ENCODE data around the gene MASTL.
"Not testable (repeated sequence)": the region's sequence is repeated elsewhere in the genome, so short reads cannot be mapped to it uniquely, and the experiment has no call there.

MASTL gene

GRCh38 chr10:27155066-27155754, at the start of gene MASTL:
Gene MASTL (plus strand): TSS chr10:27155352. CDS start chr10:27155427, 75 bp downstream.
- DNase-seq = peak; percentile 60

DNA sequence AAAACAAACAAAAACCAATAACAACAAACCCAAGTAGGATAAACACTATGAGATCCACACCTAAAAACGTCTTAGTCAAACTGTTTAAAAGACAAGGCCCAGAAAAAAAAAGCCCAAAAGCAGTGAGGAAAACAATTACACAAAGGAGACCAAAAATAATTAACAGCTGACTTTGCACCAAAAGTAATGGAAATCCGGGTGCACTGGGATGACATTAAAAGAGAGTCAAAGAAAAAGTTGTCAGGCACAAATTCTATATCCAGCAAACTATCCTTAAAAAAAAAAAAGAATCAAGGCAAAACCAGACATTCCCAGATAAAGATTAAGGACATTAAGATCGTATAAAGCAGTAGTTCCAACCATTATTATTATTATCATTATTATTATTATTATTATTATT, 47.0 kb upstream of the MASTL start:
- no peak for DNase-seq

DNA sequence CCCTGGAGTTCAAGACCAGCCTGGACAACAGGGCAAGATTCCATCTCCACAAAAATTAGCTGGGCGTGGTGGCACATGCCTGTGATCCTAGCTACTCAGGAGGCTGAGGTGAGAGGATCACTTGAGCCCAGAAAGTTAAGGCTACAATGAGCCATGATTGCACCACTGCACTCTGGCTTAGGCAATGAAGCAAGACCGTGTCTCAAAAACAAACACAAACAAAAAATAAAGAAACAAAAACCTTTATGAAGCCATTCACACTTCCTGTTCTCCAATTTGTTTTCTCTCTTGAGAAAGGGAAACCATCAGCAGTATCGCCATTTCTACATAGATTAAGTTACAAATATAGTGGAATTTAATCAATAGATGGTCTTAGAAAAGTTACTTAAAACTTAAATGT, 20.8 kb upstream of the MASTL start:
- no peak for DNase-seq

DNA sequence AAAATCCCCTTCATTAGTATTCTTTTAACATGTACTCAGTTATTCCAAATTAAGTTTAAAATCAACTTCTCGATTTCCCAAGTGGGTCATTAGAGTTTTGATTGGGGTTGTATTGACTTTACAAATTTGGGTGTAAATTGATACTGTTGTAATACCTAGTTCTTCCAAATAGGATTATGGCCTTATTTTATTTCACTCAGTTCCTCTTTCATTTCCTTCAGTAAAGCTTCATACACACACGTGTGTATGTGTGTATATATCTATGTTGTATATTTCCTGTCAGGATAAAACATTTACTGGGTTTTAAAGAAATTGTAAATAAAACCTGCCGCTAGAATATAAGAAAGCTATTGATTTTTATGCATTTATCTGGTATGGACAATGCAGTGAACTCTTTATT, 16.9 kb upstream of the MASTL start:
- no peak for DNase-seq

- DNase-seq = no peak
Observed at GRCh38 chr10:27143686-27144085, 11.5 kb upstream of the MASTL start.

DNA sequence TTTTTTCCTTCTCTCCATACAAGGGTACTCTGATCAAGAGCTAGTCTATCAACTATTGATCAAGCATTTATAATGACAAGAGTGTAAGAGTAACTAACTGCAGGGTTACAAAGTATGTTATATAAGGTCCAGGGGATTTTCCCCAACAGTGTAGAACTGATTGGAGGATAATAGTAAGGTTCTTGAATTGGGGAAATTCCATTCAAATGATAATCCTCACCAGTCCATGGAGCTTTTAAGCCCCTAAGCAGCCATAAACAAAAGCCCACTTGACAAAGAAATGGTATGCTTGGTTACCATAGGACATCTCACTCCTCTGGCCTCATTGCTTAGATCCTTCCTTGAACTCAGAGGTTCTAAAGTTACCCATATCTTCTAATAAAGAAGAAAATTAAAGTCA, 9.2 kb upstream of the MASTL start:
- DNase-seq = no peak

- no peak for DNase-seq
Observed at GRCh38 chr10:27147701-27148100, 7.5 kb upstream of the MASTL start.

GRCh38 chr10:27150261-27150660, 4.9 kb upstream of the MASTL start:
- DNase-seq = no peak

DNA sequence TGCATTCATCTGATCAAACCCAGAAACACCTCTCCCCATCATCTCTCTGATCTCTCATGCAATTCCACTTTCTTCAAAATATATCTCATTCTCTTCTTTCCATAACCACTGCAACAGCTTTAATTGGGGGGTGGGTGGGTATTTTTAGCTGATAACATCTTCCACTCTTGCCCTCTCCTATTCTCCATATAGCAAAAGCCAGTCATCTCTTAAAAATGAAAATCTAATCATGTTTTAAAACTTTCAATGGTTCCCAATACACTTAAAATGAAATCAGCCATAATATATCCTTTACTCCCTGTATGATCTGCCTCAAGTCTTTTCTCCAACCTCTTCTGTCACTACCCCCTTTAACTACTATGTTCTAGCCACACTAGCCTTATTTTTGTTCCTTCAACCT, 2.5 kb upstream of the MASTL start:
- DNase-seq = no peak

GRCh38 chr10:27153329-27153728, 1.8 kb upstream of the MASTL start:
- no peak for DNase-seq

DNA sequence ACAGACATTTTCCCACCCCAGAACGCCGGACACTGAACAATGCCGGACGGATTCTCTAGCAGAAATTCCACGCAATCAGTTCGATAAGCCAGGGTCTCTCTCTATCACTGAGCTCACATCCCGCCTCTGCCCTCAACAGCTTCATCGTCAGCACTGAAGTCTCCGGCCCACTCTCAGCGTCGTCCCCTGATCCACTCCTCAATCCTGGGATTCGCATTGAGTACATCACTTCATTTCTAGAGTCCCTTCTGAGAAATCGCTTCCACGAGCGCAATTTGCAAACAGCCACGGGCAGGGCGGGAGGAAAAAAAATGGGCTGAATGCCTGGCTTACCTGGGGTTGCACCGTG, 1.3 kb upstream of the MASTL start:
- no peak for DNase-seq

DNA sequence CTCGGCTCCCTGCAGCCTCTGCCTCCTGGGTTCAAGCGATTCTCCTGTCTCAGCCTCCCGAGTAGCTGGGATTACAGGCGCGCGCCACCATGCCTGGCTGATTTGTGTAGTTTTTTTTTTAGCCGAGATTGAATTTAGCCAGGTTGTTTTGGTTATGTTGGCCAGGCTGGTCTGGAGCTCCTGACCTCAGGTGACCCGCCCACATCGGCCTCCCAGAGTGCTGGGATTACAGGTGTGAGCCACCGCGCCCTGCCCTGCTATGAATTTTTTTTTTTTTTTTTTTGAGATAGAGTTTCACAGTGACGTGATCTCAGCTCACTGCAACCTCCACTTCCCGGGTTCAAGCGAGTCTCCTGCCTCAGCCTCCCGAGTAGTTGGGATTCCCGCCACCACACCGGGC, 1.4 kb downstream of the MASTL start:
- DNase-seq = not testable (repeated sequence)

DNA sequence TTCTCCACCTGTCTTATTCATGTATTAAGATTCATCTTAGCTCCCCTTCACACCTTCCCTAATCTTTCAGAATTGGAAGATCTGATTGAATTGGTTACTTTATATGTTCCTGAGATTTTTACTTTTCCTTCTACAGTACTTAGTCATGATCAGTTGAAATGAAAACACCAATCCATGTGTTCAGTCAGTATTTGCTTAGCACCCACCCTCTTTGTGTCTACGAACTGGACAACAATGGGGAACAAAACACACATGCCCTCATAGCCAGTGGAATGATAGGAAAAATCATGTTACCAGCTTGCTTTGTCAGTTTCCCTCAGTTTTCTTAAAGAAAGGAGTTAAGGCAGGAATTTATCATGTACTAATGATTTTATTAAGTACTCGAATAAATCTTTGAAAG, 2.0 kb downstream of the MASTL start:
- DNase-seq = no peak

- DNase-seq = no peak
Observed at GRCh38 chr10:27158421-27158820, 3.3 kb downstream of the MASTL start.

GRCh38 chr10:27169849-27170248, 14.7 kb downstream of the MASTL start:
- DNase-seq = no peak

DNA sequence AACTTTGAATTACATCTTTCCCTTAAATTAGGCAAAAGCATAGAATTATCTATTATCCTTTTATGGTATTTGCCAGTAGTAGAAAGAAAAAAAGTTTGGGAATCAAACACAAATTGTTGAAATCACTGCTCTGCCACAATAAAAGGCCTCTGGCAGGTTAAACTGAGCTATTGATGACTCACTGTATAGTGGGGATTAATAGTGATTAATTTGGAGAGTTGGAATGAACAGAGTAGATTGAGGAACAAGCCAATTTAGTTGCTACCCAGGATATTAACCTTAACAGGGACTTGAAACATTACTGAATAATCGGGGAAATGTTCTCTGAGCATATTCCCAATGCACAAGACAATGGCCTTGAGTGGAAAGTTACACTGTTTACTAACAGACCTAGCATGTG, 33.1 kb downstream of the MASTL start:
- DNase-seq = no peak

DNA sequence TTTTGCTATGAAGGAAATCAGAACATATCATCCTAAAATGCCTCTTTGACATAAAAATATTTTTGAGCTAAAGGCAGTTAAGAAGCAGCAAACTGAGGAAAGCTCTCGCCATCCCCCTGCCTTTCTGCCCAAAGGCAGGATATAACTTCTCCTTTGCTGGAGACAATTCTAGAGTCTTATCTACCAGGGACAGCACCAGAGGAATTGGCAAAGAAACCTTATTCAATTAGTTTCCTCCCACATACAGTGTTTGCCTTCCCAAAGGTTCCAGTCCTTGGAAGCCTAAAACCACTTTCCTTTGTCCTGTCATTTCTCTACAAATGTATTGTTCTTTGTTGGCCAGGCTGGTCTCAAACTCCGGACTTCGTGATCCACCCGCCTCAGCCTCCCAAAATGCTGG, 33.7 kb downstream of the MASTL start:
- DNase-seq = no peak

- DNase-seq = no peak
Observed at GRCh38 chr10:27190508-27190907, 35.4 kb downstream of the MASTL start.

DNA sequence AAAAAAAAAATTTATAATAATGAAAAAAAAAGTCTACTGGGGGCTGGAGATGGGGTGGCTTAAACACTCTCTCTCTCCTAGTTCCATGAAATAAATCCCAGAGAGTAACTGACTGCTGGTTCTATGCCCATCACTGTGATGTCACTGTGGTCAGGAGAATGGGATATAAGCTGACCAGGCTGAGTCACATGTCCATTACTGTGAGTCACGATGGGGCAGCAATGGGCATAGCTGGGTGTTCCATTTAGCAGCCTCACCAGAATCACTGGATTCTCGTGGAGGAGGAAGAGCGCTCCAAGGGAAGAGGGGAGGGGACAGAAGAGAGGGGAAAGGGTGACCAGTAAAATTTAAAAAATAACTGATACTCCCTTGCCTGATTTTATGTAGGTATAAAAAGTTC, 37.1 kb downstream of the MASTL start:
- no peak for DNase-seq

DNA sequence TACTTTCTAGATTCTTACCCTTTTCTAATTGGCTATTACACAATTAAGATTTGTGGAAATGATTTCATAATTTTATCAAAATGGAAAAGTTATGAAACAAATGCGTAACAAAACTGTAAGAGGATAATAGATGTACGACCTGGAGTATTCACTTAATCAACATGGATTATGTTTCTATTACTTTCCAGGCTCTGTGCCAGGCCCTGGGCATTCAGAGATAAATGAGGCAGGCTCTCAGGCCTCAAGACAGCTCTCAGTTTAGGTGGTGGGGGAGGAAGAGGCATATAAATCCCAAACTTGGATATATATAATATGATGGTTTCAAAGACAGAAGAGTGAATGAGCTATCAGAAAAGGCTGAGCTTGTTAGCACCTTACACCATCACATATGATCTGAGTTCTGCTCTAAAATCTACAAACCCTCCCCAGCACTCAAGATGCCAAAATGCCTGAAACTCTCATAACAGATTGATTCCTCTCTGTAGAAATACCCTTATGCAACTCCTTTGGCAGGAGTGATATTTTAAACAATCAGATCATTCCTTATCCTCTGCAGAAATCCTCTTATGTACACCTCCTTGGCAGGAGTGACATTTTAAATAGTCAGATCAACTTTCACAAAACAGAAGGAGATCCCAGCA, 42.9 kb downstream of the MASTL start:
- DNase-seq = no peak

DNA sequence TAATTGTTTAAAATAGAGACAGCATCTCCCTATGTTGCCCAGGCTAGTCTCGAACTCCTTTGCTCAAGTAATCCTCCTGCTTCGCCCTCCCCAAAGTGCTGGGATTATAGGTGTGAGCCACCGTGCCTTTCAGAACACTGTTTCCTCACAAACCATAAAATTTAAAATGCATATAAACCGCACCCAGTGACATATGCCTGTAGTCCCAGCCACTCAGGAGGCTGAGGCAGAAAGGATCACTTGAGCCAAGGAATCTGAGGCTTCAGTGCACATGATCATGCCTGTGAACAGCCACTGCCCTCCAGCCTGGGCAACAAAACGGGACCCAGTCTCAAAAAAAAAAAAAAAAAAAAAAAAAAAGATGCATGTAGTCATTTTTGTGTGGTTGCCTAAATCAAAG, 48.7 kb downstream of the MASTL start:
- no peak for DNase-seq

DNA sequence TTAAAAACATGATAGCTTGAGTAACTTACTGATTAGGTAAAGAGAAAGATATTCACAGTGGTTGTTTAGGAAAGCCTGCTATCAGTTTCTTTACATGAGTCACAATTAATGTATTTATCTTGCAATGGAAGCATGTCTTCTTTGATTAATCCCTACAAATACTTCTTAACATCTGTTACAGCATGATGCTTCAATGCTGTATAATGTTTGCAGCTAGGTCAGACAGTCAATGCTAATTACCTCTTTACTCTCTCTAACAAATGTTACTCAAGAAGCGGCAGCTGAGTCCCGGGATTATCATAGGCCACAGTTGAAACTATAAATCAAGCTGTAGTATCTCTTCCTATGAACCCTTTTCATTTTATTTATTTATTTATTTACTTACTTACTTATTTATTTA, 52.2 kb downstream of the MASTL start:
- no peak for DNase-seq

- DNase-seq = no peak
Observed at GRCh38 chr10:27223964-27224363, 68.8 kb downstream of the MASTL start.

- DNase-seq = no peak
Observed at GRCh38 chr10:27225011-27225590, 69.9 kb downstream of the MASTL start.
